Stimulated activated CD4-positive, alpha-beta T cell treated with anti-CD3 and anti-CD28 coated beads, TNF-alpha, amount 100 ng/mL, for 48 hours (primary cell): ENCODE results near the gene RHBDL1.
"Not testable (repeated sequence)": the region's sequence is repeated elsewhere in the genome, so short reads cannot be mapped to it uniquely, and the experiment has no call there.

Experiments
- DNase-seq, 3 donors: peaks; one replicate each; pipeline ENCODE4 v3.0.0-alpha.2; 2020; ENCODE audit warnings: low read depth in 3 of 3

RHBDL1 gene

GRCh38 chr16:684961-685696 is 9.7 kb downstream of the RHBDL1 start:
- no peak for DNase-seq

GRCh38 chr16:685967-686366 is 10.5 kb downstream of the RHBDL1 start:
- no peak for DNase-seq

- no peak for DNase-seq
Measured at GRCh38 chr16:686459-687260, 11.2 kb downstream of the RHBDL1 start.

GRCh38 chr16:687499-687898 is 12.0 kb downstream of the RHBDL1 start:
- no peak for DNase-seq

- no peak for DNase-seq
Measured at GRCh38 chr16:689175-689897, 13.9 kb downstream of the RHBDL1 start.

GRCh38 chr16:691242-691641 is 15.8 kb downstream of the RHBDL1 start:
- DNase-seq, result not testable (repeated sequence)

GRCh38 chr16:692356-693108 is 17.1 kb downstream of the RHBDL1 start:
- DNase-seq, result no peak

- DNase-seq, result no peak
Measured at GRCh38 chr16:693364-693763, 17.9 kb downstream of the RHBDL1 start.

GRCh38 chr16:693766-694165 is 18.3 kb downstream of the RHBDL1 start:
- no peak for DNase-seq

- no peak for DNase-seq
Measured at GRCh38 chr16:694187-694862, 18.9 kb downstream of the RHBDL1 start.

- no peak for DNase-seq
Measured at GRCh38 chr16:694863-695354, 19.4 kb downstream of the RHBDL1 start.

GRCh38 chr16:695355-696089 is 20.1 kb downstream of the RHBDL1 start:
- DNase-seq, result peak; percentile 51 to 72 (median 52)

- no peak for DNase-seq
Measured at GRCh38 chr16:698911-699671, 23.6 kb downstream of the RHBDL1 start.

GRCh38 chr16:700684-701584 is 25.5 kb downstream of the RHBDL1 start:
- DNase-seq, result no peak

GRCh38 chr16:702341-702740 is 26.9 kb downstream of the RHBDL1 start:
- no peak for DNase-seq

- DNase-seq, result no peak
Measured at GRCh38 chr16:703406-703805, 27.9 kb downstream of the RHBDL1 start.

- no peak for DNase-seq
Measured at GRCh38 chr16:704047-704446, 28.6 kb downstream of the RHBDL1 start.

- no peak for DNase-seq
Measured at GRCh38 chr16:704552-705380, 29.3 kb downstream of the RHBDL1 start.
